Right lobe of liver (tissue), 4 donors: ENCODE data around the gene PLPP4.

Source experiments
- CTCF ChIP-seq, 4 donors: fragments of 200-600 bp in 3 of 4; fragments of 450-650 bp in 1 of 4; IDR thresholded peaks; one replicate each; pipeline versions ENCODE4 v1.5.1 to v1.8.0; 2016 to 2022; ENCODE audit warnings: antibody characterized with exemption in 4 of 4, mild to moderate bottlenecking in 2 of 4
- POLR2A ChIP-seq: fragments of 450-650 bp; IDR thresholded peaks from one replicate; pipeline ENCODE4 v1.6.1; 2017; ENCODE audit warnings: antibody characterized with exemption, mild to moderate bottlenecking
- donor health status: DM: no; HTN: no; CAD: no.
- donor health status: DM: no; HTN: no; CAD: no.
- donor health status: DM: no; HTN: yes; CAD: no.

GRCh38 chr10:120513307-120513796 lies 56.3 kb downstream of the PLPP4 start:
- TF ChIP-seq POLR2A, result no peak
- TF ChIP-seq CTCF (IDR thresholded peaks at IDR 0.05), result no peak
